Measurements from ENCODE around the gene ZBTB32.

GRCh38 chr19:35732540-35733179 is 28.3 kb downstream of the ZBTB32 start:
- TF ChIP-seq CTCF (IDR thresholded peaks at IDR 0.05) (no peak), POLR2AphosphoS5 (IDR thresholded peaks at IDR 0.05; ENCODE audit: low read depth, low read length) (no peak), USF2 (IDR thresholded peaks at IDR 0.05; ENCODE audit: borderline replicate concordance, low read depth, low read length) (no peak), SIN3A (IDR thresholded peaks at IDR 0.05; ENCODE audit: borderline replicate concordance, low read depth, low read length) (no peak), REST (IDR thresholded peaks at IDR 0.05; ENCODE audit: low read depth, low read length) (no peak), RAD21 (IDR thresholded peaks at IDR 0.05; ENCODE audit: low read length) (no peak), EP300 (IDR thresholded peaks at IDR 0.05; ENCODE audit: borderline replicate concordance in 1 of 2, low read depth in 1 of 2, low read length in 1 of 2) (no peak), NRF1 (IDR thresholded peaks at IDR 0.05; ENCODE audit: low read depth, low read length) (no peak), GABPA (IDR thresholded peaks at IDR 0.05; ENCODE audit: low read depth) (no peak), NFIC (IDR thresholded peaks at IDR 0.05; ENCODE audit: borderline replicate concordance) (no peak), RCOR1 (IDR thresholded peaks at IDR 0.05; ENCODE audit: low read length) (no peak)
